HepG2 (cell line): ENCODE data around the gene CLDN14. TPM values are rescaled to one million over a fixed set of nuclear protein-coding genes. Genes with fewer than 3 reads are reported as not detected.

Experiments used
- EED ChIP-seq: sonication (generic); formaldehyde crosslinking; IDR thresholded peaks from 2 replicates; pipeline ENCODE4 v1.5.0; 2020; ENCODE audit warnings: mild to moderate bottlenecking, missing genetic modification reagents
- FOXA3 ChIP-seq: IDR thresholded peaks from 2 replicates; pipeline ENCODE4 v1.6.1; 2016; ENCODE audit warnings: missing genetic modification reagents, missing compliant biosample characterization
- HDAC1 ChIP-seq: sonication (generic); formaldehyde crosslinking; IDR thresholded peaks from 2 replicates; pipeline ENCODE4 v1.5.1; 2020; ENCODE audit warnings: mild to moderate bottlenecking, missing genetic modification reagents
- HMG20B ChIP-seq: conservative IDR thresholded peaks from 2 replicates; pipeline ENCODE4 v1.6.1; 2016; ENCODE audit warnings: missing genetic modification reagents, missing compliant biosample characterization
- KLF13 ChIP-seq: sonication (generic); formaldehyde crosslinking; IDR thresholded peaks from 2 replicates; pipeline ENCODE4 v1.4.0; 2020; ENCODE audit warnings: mild to moderate bottlenecking, missing genetic modification reagents
- MEF2D ChIP-seq: sonication (generic); formaldehyde crosslinking; IDR thresholded peaks from 2 replicates; pipeline ENCODE4 v1.5.1; 2020; ENCODE audit warnings: mild to moderate bottlenecking, missing genetic modification reagents
- NFKBIZ ChIP-seq: IDR thresholded peaks from 2 replicates; pipeline ENCODE4 v1.6.1; 2018; ENCODE audit warnings: missing genetic modification reagents, missing compliant biosample characterization
- PITX1 ChIP-seq: sonication (generic); formaldehyde crosslinking; IDR thresholded peaks from 2 replicates; pipeline ENCODE4 v1.5.1; 2020; ENCODE audit warnings: mild to moderate bottlenecking, missing genetic modification reagents
- PPARG ChIP-seq: conservative IDR thresholded peaks from 2 replicates; pipeline ENCODE4 v1.6.1; 2016; ENCODE audit warnings: missing biosample characterization, missing genetic modification reagents
- RAD21 ChIP-seq: fragments of 450-650 bp; formaldehyde crosslinking; IDR thresholded peaks from 2 replicates; pipeline ENCODE4 v1.5.0; 2020; ENCODE audit warnings: mild to moderate bottlenecking
- RBAK ChIP-seq: sonication (generic); formaldehyde crosslinking; IDR thresholded peaks from 2 replicates; pipeline ENCODE4 v1.5.1; 2020; ENCODE audit warnings: mild to moderate bottlenecking, missing genetic modification reagents
- RBM39 ChIP-seq: fragments of 200-400 bp; formaldehyde crosslinking; IDR thresholded peaks from one replicate; pipeline ENCODE4 v1.6.1; 2018; ENCODE audit warnings: antibody characterized with exemption, mild to moderate bottlenecking, low read depth, low read length; ENCODE audit not compliant: poor library complexity, severe bottlenecking
- REXO4 ChIP-seq: sonication (generic); formaldehyde crosslinking; IDR thresholded peaks from 2 replicates; pipeline ENCODE4 v1.8.0; 2022; ENCODE audit warnings: missing genetic modification reagents, mild to moderate bottlenecking, borderline replicate concordance
- SALL1 ChIP-seq: sonication (generic); formaldehyde crosslinking; IDR thresholded peaks from 2 replicates; pipeline ENCODE4 v1.8.0; 2022; ENCODE audit warnings: mild to moderate bottlenecking, missing genetic modification reagents
- STAT5B ChIP-seq: sonication (generic); formaldehyde crosslinking; IDR thresholded peaks from 2 replicates; pipeline ENCODE4 v1.4.0; 2020; ENCODE audit warnings: missing genetic modification reagents
- TCF7L2 ChIP-seq: IDR thresholded peaks from 2 replicates; pipeline ENCODE4 v1.6.1; 2011; ENCODE audit warnings: mild to moderate bottlenecking, low read depth, low read length, moderate library complexity
- WIZ ChIP-seq: sonication (generic); formaldehyde crosslinking; IDR thresholded peaks from 2 replicates; pipeline ENCODE4 v1.5.1; 2020; ENCODE audit warnings: mild to moderate bottlenecking, missing genetic modification reagents
- ZBTB42 ChIP-seq: sonication (generic); formaldehyde crosslinking; IDR thresholded peaks from 2 replicates; pipeline ENCODE4 v1.5.0; 2020; ENCODE audit warnings: mild to moderate bottlenecking, missing genetic modification reagents
- ZNF143 ChIP-seq: sonication (generic); formaldehyde crosslinking; IDR thresholded peaks from 2 replicates; pipeline ENCODE4 v1.4.0; 2020; ENCODE audit warnings: missing genetic modification reagents
- ZNF180 ChIP-seq: sonication (generic); formaldehyde crosslinking; IDR thresholded peaks from 2 replicates; pipeline ENCODE4 v1.4.0; 2020; ENCODE audit warnings: low read depth, missing genetic modification reagents, borderline replicate concordance
- ZNF232 ChIP-seq: sonication (generic); formaldehyde crosslinking; IDR thresholded peaks from 2 replicates; pipeline ENCODE4 v1.4.0; 2020; ENCODE audit warnings: missing genetic modification reagents, borderline replicate concordance
- ZNF333 ChIP-seq: sonication (generic); formaldehyde crosslinking; IDR thresholded peaks from 2 replicates; pipeline ENCODE4 v1.4.0; 2020; ENCODE audit warnings: mild to moderate bottlenecking, missing genetic modification reagents, borderline replicate concordance
- ZNF652 ChIP-seq: IDR thresholded peaks from 2 replicates; pipeline ENCODE4 v1.6.1; 2016; ENCODE audit warnings: low read depth, borderline replicate concordance
- ZNF761 ChIP-seq: sonication (generic); formaldehyde crosslinking; conservative IDR thresholded peaks from 2 replicates; pipeline ENCODE4 v1.4.0; 2020; ENCODE audit warnings: mild to moderate bottlenecking, missing genetic modification reagents
- ZNF781 ChIP-seq: sonication (generic); formaldehyde crosslinking; IDR thresholded peaks from 2 replicates; pipeline ENCODE4 v1.5.1; 2020; ENCODE audit warnings: borderline replicate concordance, mild to moderate bottlenecking, missing genetic modification reagents; ENCODE audit errors: not compliant biosample characterization
- polyA plus RNA-seq, 8 experiments: library from polyadenylated mRNA; depleted of rRNA in 3 of 8; stranded (reverse) in 7 of 8; unstranded in 1 of 8; fragments of >200 nt; fragmentation: Illumina TruSeq in 4 of 8; extraction: Trizol in 4 of 8; gene quantifications; 2 replicates each; pipeline versions ENCODE4 v1.2.1 to v1.2.3, GENCODE V29; 2011 to 2016; ENCODE audit warnings: low read depth in 4 of 8, missing spikeins in 1 of 8, mixed read lengths in 1 of 8; ENCODE audit not compliant: insufficient read depth in 1 of 8
- total RNA-seq, 5 experiments: library from RNA; depleted of rRNA; stranded (reverse); fragments of >200 nt; fragmentation: Illumina TruSeq; extraction: Trizol; gene quantifications; 2 replicates each; pipeline ENCODE4 v1.2.3, GENCODE V29; 2016; ENCODE audit warnings: low read depth in 1 of 5
- TF ChIP-seq, protein P1 (sequence below): sonication (generic); formaldehyde crosslinking; IDR thresholded peaks from 2 replicates; pipeline ENCODE4 v1.9.0; 2022; ENCODE audit warnings: low read depth, missing genetic modification reagents
- TF ChIP-seq, protein P2 (sequence below): sonication (generic); formaldehyde crosslinking; IDR thresholded peaks from 2 replicates; pipeline ENCODE4 v1.5.0; 2020; ENCODE audit warnings: mild to moderate bottlenecking, missing genetic modification reagents

The CLDN14 gene
- total and polyA plus RNA-seq, 2 of the 13 experiments (the other 11 are each of a cell fraction or from before 2014, with no cell fraction given) = 1.1 to 1.4 TPM

DNA sequence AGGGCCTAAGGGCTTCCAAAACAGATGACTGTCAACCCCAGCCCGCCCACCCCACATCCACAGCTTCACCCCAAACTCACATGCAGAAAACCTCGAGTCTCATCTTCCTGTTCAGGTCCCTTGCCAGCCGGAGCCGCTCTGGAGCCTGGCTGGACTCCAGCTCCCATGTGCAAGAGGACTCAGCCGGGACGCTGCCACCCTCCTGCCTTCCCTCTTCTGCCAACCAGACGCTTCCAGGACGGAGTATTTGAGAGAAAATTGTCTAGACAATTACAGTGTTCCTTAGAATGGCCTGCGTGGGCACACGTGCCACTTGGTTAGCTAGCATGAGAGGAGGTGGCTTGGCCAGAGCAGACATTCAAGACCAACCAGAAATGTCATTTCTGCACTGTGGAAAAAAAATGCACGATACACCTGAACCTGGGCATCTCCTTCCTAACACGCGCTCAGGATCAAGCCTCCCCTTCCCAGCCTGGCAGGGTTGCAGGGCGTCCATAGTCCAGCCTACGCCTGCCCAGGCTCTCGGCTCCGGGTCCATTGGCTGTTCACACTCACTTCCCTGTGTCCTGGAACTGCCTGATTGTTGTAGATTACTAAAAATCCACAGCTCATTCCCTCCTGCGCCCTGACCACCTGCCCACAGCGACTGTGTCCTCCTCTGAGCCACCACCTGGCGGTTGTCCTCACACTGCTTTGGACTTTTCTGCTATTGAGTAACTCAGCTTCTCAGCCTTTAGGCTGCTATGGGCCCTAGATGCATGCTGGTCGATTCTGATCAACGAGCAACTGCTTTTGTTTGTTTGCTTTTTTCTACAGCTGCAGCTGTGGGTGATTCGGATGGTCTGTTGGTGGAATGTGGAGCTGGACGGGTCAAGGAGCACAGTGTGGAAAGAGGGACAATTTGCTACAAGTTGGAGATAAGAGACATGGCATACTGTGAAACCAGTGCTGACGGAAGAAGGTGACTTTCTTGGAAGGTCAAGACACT lies at the start of gene CLDN14 (continued):
- TF ChIP-seq, protein P1, sequence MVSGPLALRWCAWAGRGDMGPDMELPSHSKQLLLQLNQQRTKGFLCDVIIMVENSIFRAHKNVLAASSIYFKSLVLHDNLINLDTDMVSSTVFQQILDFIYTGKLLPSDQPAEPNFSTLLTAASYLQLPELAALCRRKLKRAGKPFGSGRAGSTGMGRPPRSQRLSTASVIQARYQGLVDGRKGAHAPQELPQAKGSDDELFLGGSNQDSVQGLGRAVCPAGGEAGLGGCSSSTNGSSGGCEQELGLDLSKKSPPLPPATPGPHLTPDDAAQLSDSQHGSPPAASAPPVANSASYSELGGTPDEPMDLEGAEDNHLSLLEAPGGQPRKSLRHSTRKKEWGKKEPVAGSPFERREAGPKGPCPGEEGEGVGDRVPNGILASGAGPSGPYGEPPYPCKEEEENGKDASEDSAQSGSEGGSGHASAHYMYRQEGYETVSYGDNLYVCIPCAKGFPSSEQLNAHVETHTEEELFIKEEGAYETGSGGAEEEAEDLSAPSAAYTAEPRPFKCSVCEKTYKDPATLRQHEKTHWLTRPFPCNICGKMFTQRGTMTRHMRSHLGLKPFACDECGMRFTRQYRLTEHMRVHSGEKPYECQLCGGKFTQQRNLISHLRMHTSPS (CRISPR knock-in tag) = peak; percentile 60; the same call in 1 of the 2 replicates
- TF ChIP-seq ZNF333 (CRISPR knock-in tag) (no peak), ZNF180 (CRISPR knock-in tag) (no peak), KLF13 (CRISPR knock-in tag) (no peak), HDAC1 (peak; percentile 99), WIZ (CRISPR knock-in tag) (peak; percentile 83; the same call in 1 of the 2 replicates), ZNF761 (CRISPR knock-in tag) (peak; percentile 93), NFKBIZ (no peak), RBM39 (no peak), PPARG (no peak), ZNF143 (CRISPR knock-in tag) (no peak), MEF2D (CRISPR knock-in tag) (peak; percentile 32; the same call in 1 of the 2 replicates), ZBTB42 (CRISPR knock-in tag) (peak; percentile 81; the same call in 1 of the 2 replicates), RAD21 (CRISPR knock-in tag) (peak; percentile 44; the same call in 1 of the 2 replicates), SALL1 (CRISPR knock-in tag) (peak; percentile 99), FOXA3 (CRISPR knock-in tag) (peak; percentile 82), RBAK (CRISPR knock-in tag) (no peak), PITX1 (peak; percentile 56), ZNF781 (CRISPR knock-in tag) (no peak), ZNF652 (peak; percentile 40; the same call in 1 of the 2 replicates), STAT5B (no peak), ZNF232 (CRISPR knock-in tag) (peak; percentile 53; the same call in 1 of the 2 replicates), HMG20B (CRISPR knock-in tag) (0 out of 2 replicates have a peak, but pooled peaks have one; percentile 26), EED (CRISPR knock-in tag) (no peak), TCF7L2 (no peak), REXO4 (CRISPR knock-in tag) (no peak)
- TF ChIP-seq, protein P2, sequence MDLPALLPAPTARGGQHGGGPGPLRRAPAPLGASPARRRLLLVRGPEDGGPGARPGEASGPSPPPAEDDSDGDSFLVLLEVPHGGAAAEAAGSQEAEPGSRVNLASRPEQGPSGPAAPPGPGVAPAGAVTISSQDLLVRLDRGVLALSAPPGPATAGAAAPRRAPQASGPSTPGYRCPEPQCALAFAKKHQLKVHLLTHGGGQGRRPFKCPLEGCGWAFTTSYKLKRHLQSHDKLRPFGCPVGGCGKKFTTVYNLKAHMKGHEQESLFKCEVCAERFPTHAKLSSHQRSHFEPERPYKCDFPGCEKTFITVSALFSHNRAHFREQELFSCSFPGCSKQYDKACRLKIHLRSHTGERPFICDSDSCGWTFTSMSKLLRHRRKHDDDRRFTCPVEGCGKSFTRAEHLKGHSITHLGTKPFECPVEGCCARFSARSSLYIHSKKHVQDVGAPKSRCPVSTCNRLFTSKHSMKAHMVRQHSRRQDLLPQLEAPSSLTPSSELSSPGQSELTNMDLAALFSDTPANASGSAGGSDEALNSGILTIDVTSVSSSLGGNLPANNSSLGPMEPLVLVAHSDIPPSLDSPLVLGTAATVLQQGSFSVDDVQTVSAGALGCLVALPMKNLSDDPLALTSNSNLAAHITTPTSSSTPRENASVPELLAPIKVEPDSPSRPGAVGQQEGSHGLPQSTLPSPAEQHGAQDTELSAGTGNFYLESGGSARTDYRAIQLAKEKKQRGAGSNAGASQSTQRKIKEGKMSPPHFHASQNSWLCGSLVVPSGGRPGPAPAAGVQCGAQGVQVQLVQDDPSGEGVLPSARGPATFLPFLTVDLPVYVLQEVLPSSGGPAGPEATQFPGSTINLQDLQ (CRISPR knock-in tag) = peak; percentile 64; the same call in 1 of the 2 replicates
